ENCODE data around the gene COPZ2.

The COPZ2 gene

DNA sequence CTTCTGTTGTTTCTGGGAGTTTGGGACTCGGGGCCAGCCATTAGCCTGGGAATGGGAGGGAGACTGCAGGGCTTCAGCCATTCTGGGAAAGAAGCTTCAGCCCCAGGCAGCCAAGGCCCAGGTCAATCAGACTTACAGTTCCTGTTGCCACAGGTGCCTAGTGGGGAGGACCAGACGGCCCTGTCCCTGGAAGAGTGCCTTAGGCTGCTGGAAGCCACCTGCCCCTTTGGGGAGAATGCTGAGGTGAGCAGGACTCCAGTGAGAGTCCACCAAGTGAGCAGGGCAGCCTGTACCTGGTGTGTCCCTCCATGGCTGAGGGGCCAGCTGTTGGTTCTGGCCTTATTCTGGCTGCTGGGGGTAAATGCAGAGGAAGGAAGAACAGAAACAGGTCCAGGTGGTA lies 19.3 kb upstream of the COPZ2 start:
- in situ Hi-C loops (cut with HindIII; ENCODE audit: low sequenced_read_pairs), result no loop called here

DNA sequence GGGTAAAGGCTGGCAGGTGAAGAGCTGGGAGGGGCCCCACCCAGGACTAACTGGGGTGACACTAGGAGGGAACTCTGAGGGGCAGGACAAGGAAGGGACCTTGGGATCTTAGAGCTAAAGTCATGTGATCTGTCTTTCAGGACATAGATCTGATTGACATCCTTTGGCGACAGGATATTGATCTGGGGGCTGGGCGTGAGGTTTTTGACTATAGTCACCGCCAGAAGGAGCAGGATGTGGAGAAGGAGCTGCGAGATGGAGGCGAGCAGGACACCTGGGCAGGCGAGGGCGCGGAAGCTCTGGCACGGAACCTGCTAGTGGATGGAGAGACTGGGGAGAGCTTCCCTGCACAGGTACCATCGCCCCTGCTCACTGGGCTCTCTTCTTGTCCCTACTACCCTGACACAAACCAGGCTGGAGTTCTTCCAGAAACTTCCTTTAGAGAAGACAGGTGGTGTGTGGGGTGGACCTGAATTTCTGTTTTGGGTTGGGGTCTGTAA lies 18.7 kb upstream of the COPZ2 start:
- in situ Hi-C loops (cut with HindIII; ENCODE audit: low sequenced_read_pairs), result no loop called here

DNA sequence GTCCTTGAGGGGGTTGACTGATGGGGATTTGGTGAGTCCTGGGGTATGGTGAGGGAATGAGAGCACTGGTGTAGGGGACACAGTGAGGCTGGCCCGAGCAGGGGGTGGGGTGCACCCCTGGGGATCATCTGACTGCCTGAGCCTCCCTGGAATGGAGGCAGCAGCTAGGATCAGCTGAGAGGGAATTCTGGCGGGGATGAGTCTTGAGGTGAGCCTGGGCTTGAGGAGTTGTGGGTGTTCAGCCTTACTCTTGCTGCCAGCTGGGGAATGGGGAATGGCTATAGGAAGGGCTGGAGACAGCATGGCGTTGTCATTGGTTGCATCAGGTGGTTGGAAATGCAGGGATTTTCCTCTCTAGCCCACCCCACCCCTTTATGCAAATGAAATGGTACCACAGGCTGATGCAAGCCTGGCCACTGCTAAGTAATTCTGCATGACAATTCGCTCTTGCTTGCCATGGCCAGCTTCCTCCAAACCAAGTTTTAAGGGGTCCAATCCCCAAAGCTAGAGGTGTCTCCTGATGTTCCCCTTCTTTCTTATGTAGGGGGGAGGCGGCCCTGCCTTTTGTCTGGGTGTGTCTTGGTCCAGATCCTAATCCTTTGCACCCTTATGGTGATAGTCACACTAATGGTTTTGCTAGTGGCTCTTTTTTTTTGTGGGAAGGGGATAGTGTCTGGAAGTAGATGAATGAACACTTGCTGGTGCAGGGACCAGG lies 18.1 kb upstream of the COPZ2 start:
- in situ Hi-C loops (cut with HindIII; ENCODE audit: low sequenced_read_pairs), result no loop called here

DNA sequence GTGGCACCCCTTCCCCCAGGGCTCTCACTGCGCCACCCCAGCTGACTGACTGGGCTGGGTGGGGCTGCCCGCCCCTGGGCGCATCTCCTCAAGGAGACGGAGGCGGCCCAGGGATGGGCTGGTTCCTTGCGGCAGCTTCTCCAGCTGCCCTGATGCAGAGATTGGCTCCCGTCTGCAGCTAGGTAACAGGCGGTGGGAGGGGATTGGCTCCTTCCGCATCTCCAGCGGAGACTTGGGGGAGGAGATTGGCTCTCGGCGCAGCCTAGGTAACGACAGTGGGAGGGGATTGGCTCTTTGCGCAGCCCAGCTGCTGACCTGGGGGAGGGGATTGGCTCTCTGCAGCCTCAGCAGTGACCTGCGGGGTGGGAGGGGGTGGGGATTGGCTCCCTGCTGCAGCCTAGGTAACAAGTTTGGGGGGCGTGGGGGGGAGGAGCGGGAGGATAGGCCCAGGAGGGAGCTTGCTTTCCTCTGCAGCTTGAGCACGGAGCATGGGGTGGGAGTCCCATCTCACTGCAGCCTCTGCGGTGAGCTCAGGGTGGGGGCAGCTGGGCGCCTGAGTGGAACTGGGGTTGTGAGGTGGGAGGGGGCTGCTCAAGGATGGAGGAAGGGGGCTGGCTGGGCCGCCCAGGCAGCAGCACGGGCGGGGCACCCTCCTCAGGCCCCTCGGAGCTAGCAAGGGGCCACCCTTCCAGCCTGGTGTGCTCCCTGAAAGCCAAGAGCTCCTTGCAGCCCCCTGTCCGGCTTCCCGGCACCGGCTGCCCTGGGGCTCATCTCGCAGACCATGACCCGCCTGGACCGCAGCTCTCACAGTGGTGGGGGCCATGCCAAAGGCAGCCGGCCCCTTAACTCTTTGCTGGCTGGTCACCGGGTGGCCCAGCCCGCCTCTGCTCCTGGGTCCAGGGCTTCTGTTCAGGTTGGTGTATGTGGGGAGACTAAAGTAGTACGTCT lies 16.9 kb upstream of the COPZ2 start:
- in situ Hi-C loops (cut with HindIII; ENCODE audit: low sequenced_read_pairs), result no loop called here

DNA sequence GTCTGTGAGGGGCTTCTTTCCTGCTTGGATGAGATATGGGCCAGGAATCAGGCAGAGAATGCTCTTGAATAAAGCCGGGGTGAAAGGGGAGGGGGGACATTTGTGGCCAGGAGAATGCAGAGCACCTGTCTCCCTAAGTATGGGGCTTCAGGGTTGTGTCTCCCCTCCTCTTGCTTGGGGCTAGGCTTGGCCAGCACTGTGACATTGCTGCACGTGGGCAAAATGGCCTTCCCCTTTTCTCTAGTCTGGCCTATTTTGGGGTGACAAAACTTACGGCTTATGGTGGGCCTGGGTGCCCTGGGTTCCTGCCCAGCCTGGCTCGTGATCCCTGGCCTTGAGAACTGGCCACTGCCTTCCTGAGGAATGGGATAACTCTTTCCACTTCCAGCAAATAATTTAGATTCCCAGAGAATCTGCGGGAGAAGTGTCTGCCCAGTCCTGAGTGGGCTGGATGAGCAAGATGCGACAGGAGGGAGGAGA lies 16.2 kb upstream of the COPZ2 start:
- in situ Hi-C loops (cut with HindIII; ENCODE audit: low sequenced_read_pairs), result no loop called here

DNA sequence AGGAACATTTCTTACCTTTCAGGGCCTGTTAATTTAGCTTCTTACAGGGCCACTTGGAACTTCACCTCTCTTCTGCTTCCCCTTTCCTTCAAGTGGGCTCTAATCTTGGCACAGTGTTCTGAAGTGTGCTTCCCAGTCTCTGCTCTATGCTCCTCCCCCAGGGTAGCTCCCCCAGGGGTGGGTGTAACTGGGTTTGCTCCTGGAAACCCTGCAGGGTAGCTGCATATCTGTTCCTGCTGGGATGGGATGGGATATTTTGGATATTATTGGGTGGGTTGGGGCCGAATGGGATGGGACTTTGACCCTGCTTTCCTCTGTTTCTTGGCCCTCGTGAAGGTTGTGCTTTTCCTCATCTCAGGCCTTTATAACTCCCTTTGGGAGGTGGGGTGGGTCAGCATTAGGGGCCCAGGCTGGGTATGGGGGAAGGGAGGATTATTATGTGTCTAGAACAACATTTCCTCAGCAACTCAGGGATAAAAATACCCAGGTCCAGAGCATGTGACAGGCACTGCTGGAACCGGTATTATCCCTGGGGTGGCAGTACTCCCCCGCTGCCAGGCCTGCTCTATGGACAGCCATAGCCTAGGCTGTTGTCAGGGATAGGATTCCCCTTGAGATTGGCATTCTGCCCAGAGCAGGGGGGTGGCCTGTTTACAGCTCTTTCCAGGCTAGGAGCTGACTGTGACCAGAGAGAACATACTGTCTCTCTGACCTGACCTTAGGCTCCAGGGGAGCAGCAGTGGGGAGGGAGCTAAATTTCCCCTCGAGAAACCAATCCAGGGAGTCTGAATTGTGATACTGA lies 15.6 kb upstream of the COPZ2 start:
- in situ Hi-C loops (cut with HindIII; ENCODE audit: low sequenced_read_pairs), result no loop called here

DNA sequence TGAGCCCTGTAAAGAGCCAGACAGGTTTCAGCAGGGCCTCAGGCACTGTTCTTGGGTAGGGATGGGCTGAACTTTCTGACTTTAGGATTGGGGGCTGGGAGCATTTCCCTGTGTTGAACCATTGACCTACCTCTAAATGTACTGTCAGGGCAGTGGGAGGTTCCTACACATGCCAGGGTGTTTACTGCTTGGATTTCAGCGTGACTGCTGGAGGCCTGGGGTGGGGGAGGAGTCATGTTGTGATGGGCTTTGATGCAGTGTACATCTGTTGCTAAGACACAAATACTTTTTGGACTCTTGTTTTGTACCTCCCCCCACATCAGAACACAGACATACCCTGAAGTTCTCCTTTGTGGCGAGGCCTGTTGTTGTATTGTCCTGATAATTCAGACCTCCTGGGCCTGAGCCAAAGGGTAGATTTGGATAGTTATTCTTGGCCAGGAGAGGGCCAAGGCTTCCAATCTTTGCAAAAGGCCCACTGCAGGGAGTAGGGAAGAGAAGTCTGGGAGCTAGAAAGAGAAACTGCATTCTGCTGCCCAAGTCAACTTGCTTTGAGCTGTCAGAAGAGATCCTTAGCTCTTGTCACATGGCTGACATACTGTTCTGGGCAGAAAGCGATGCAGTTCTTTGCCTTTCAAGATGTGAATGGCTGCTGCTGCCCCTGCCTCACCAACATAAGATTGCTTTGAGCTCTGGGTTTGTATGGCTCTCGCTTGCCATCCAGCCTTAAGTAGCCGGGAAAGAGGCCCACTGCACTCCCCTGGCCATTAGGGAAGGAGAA lies 14.3 kb upstream of the COPZ2 start:
- in situ Hi-C loops (cut with HindIII; ENCODE audit: low sequenced_read_pairs), result no loop called here

DNA sequence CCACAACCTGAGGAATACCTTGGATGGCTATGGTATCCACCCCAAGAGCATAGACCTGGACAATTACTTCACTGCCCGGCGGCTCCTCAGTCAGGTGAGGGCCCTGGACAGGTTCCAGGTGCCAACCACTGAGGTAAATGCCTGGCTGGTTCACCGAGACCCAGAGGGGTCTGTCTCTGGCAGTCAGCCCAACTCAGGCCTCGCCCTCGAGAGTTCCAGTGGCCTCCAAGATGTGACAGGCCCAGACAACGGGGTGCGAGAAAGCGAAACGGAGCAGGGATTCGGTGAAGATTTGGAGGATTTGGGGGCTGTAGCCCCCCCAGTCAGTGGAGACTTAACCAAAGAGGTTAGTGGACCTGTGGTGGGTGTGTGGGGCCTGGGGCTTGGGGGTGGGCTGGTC lies 13.7 kb upstream of the COPZ2 start:
- in situ Hi-C loops (cut with HindIII; ENCODE audit: low sequenced_read_pairs), result no loop called here

DNA sequence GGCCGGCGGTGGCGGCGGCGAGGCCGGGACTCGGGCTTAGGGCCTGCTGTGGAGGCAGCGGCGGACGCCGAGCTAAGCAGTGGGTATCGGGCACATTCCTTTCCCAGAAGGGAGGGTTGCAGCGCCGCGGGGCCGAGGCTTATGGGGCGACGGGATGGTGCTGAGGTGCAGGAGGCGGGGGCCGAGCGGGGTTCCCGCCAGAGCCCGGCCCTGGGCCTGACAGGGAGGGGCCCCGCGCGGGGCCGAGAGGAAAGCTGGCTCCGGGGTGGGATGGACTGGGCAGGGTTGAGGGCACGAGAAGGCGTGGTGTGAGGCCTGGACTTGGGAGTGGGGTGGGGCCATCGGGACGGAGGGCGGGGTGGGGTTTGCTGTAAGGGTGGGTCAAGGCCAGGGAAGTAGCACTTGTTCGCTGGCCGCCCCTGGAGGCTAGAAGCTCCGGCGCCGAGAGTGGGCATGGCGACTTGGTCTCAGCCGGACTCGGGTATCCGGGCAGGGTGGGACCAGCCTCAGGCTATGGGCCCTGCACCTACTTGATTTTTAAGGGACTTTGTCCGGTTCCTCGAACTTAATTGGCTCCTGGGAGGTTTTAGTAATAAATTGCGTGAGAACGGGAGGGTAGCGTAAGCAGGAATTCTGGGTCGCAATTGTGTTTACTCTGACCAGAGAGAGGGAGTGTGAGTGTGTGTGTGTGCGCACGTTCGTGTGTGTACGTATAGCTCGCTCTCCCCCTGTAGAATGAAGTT lies 11.0 kb upstream of the COPZ2 start:
- in situ Hi-C loops (cut with HindIII; ENCODE audit: low sequenced_read_pairs), result no loop called here

DNA sequence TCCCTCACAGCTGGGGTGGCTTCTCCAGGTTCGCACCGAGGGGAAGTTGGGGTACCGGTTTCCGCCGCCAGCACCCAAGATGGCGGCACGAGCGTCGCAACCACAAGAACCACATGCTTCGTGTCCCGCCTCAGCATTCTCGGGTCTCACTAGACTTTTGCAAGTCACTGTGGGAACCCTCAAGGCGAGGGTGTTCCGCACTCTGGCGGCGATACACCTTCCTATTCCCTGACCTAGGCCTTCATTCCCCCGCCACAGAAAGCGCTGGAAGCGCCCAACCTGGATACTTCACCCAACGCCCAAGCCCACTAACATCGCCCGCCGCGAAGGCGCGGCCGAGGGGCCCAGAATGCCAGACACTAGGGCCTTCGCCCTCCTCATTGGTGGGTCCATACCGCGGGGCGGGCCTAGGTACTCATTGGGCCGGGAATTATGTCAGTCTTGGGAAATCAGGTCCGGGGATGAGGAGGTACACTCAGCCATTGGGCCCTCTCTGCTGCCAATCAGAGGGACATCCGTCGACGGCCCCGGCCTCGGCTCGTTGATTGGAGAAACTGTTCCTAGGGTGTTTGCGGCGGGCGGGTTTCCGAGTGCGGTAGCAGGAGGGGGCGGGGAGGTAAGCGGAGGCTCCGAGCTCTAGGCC lies 10.3 kb upstream of the COPZ2 start, which contains the start of gene NFE2L1:
TSS of gene NFE2L1 (plus strand) at position 619 of the 643 bp plus-strand sequence. CDS start 2,760 bp downstream, outside the sequence.
- in situ Hi-C loops (cut with HindIII; ENCODE audit: low sequenced_read_pairs), result no loop called here

DNA sequence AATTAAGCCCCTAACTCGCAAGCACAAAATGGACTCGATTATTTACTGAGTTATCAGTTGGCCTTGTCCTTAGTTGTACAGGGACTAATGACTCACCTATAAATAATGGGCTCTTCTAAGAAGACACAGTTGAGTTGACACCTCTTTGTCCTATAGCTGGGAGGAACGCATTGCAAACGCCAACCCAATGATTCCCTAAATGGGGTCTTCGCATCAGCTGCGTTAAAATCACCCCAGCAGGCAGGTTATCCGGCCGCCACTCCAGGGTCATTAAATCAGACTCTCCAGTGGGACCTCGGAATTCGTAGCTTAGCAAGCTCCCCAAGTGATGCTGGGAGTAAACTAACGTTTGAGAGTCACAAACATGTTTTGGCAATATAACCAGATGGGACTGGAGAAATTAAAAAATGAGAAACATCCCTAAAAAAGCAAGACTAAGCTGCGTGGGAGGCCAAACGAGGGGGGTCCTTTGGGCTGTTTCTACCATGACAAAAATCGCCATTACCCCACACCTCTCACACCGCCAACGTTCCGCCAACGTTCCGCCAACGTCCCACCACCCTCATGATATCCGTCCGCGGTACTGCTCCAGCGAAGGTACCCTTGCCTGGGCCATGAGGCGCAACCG lies 9.6 kb upstream of the COPZ2 start:
- in situ Hi-C loops (cut with HindIII; ENCODE audit: low sequenced_read_pairs), result no loop called here

DNA sequence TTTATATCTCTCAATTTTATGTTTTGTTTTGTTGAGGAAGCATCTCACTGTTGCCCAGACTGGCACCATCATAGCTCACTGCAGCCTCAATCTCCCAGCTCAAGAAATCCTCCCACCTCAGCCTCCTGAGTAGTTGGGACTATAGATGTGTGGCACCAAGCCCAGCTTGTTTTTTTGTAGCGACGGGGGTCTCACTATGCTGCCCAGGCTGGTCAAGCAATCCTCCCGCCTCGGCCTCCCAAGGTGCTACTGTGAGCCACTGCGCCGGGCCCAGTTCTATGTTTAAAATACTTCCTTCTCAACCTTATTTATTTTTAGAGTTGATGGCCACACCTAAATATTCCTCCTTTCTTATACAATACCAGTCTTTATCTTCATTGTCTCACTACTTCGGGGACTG lies 8.7 kb upstream of the COPZ2 start:
- in situ Hi-C loops (cut with HindIII; ENCODE audit: low sequenced_read_pairs), result no loop called here

DNA sequence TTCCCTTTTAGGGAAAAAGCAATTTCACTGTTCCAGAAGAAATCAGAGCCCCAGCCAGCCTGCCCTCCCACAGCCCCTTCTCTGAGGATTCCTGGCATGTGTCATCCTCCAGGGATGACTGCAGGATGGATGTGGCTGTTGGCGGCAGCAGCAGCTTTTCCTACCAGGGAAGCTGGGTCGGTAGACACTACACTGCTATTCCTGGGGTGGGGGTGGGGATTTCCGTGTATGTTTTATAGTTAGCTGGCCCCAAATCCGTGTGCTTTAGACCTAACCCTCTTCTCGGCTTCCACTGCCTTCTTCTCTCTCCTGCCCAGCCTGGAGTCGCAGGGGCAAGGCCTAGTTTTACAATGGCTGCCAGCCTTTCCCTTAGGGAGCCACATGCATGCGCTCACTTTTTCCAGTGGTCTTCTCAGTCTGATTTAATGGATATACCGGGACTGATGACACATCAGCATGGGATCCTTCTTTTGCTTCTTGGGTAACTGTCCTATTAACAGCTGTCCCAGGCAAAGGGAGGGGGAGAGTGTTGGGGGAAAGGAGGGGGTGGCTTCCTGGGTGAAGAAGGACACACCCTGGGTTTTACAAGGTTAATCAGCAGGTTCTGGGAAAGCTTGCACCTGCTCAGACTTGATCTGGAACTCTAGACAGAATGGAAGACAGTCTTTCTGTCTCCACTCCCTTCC lies 7.9 kb upstream of the COPZ2 start:
- in situ Hi-C loops (cut with HindIII; ENCODE audit: low sequenced_read_pairs), result no loop called here

DNA sequence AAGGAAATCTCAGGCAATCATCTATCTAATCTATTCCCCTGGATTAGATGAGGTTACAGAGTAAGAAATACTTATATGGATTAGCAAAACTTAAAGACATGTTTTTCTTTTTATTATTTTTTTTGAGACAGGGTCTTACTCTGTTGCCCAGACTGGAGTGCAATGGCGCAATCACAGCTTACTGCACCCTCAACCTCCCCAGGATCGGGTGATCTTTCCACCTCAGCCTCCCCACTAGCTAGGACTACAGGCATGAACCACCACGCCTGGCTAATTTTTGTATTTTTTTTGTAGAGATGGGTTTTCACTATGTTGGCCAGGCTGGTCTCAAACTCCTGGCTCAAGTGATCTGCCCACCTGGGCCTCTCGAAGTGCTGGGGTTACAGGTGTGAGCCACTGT lies 7.3 kb upstream of the COPZ2 start:
- in situ Hi-C loops (cut with HindIII; ENCODE audit: low sequenced_read_pairs), result no loop called here

DNA sequence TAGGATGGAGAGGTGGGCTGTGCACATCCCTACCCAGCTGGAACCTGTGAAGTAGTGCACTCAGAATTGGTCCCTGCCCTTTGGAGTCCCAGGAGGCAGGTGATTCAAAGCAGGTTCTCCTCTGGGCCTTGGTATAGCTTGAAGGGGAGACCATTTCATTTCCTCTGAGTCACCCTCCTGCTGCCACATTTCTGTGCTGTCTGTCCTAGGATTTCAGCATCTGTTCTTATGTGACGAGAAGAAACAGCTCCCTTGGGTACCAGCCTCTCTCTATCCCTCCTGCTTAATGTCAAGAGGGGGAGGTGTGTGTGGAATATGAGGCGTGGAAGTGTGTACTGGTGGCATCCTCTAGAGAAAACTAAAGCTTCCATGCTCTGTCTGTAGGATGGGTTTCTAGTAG lies 5.6 kb upstream of the COPZ2 start:
- in situ Hi-C loops (cut with HindIII; ENCODE audit: low sequenced_read_pairs), result no loop called here

DNA sequence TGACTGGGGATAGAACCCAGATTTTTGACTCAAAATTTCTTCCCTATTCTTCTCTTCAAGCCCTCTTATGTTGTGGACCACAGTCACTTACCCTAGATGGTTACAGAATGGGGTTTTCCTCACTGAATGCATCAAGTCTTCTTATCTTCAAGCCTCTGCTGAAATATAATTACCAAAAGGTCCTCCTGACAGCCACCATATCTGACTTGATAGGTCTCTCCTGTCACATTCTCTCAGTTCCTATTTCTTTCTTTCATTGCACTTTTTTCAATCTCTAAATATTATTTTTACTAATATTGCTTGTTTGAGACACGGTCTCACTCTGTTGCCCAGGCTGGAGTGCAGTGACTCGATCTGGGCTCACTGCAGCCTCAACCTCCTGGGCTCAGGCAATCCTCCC lies 1.1 kb upstream of the COPZ2 start:
- in situ Hi-C loops (cut with HindIII; ENCODE audit: low sequenced_read_pairs), result no loop called here

DNA sequence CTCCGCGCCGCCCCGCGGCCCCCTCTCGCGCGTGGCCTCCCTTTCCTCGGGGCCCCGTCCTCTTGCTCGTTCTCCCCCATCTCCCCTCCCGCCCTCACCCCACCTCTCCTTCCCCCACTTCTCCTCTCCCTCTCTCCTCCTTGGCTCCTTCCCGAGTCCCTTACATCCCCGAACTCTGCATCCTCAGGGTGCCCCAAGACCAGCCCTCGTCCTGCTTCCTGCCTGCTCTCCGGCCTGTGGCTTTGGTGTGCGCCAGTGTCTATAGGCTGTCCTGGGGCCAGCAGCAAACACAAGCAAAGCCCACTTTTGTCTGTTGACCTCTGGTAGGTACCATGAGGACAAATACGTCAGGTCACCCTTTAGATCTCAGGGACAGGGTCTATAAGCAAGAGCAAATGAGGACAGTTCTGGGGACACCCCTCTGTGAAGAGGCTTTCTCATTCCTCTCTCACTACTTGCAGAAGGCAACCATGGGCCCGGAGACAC lies 284 bp upstream of the COPZ2 start:
- in situ Hi-C loops (cut with HindIII; ENCODE audit: low sequenced_read_pairs), result no loop called here

DNA sequence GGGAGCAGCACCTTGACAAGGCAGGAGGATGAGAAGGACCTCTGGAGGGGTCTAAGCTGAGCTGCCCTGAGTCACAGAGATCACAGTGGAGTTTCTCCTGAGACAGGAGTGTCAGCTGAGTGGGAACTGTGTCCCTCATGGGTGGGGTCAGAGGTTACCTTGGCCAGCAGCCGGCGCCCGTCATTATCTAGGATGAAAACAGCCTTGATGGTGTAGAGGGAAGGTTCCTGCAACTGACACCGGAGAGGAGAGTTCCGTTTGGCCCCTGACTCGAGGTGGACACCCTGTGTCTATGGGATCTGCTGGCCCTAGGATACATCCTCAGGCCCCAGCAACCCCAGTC lies 933 bp downstream of the COPZ2 start:
- in situ Hi-C loops (cut with HindIII; ENCODE audit: low sequenced_read_pairs), result no loop called here

All from endothelial cell of hepatic sinusoid (primary cell).